Kidney glomerular epithelial cell (primary cell): ENCODE measurements around the gene EEF1G.
"Not testable (repeated sequence)": the region's sequence is repeated elsewhere in the genome, so short reads cannot be mapped to it uniquely, and the experiment has no call there.

Experiments used
- DNase-seq: peaks from one replicate; lab custom pipeline; 2025; lab: John Stamatoyannopoulos, UW

Gene EEF1G

GRCh38 chr11:62553839-62554361 lies 19.8 kb downstream of the EEF1G start:
- peak; percentile 97 for DNase-seq

DNA sequence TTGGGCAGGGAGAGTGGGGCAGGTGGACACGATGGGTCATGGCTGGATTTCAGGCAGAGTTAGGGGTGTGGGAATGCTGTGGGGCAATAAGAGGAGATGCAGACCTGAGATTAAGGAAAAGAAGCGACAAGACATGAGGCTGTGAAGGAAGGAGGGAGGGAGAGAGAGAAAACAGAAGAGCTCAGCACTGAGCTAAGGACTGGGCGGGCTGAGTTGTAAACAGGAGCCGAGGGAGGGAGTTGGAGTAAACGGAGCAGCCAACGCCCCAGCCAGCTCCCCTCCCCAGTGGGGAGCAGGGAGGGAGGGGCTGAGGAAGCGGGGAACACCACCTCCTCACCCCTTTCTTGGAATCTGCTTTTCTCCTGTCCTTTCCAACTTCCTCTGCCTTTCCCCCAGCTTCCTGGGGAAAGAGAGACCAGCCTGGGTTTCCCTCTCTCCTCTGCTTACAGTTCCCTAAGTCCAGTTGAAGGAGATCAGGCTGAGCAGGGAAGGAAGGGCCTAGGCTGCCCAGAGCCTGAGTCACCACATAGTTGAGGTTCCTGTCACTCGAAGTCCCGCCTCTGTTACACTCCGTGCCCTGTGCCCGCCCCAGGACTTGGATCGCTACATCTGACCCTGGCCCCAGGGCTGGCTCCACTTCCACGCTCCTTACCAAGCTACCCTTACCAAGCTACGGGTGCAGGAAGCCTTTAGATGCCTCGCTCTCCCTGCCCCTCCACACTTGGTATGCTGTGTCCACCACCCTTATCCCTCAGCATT lies 20.4 kb downstream of the EEF1G start:
- peak; percentile 97 for DNase-seq

DNA sequence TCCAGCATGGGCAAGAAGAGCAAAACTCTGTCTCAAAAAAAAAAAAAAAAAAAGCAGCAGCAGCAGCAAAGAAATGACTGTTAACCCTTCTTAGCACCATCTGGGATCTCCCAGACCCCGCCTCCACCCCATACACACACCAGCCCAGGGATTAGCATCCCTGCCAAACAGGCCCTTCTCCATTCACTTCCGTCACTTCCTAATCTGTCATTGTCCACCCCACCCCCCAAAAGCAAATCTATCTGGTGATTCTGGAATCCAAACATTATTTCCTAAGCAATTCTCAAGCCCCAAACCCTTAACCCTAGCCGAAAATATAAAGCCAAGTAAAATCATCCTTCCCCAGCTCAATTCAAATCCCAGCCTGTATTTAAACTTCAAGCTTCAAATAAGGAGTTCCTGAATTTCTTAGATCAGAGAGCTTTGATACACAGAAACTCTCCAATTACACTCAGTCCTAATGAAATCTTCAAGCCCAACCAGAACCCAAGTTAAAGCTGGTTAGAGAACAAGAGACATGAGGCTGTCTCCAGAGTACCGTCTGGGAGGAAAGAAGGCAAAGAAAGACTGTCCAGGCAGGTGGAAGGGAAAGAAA lies 21.1 kb downstream of the EEF1G start:
- DNase-seq = no peak

GRCh38 chr11:62550478-62550877 lies 23.2 kb downstream of the EEF1G start:
- not testable (repeated sequence) for DNase-seq

DNA sequence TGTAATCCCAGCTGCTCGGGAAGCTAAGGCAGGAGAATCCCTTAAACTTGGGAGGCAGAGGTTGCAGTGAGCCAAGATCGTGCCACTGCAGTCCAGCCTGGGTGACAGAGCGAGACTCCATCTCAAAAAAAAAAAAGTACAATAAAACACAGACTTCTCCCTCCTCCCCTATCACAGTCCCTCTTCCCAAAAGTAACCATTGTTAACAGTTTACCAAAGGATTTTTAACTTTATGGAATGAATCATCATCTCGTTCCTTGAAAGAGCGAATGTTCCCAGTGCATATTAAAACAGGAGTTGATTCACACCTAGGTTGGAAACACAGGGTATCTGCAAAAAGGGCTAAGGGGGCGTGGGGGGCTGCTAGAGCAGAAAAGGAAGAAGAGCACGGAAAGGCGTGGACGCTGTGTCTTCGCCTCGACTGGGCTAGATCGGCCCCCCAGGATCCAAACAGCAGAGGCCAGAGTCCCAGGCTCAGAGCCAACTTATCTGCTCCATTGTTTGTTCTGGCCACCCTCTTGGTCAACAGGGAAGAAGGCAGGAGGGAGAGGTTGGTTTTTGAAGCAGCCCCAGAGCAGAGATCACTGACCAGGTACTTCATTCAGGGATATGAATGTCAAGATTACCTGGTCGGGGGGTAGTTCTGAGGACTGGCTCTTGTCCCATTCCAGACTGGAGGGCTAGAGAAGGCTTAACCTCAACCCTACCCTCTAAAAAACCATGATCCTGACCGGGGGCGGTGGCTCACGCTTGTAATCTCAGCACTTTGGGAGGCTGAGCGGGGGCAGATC lies 25.0 kb downstream of the EEF1G start:
- DNase-seq = no peak

DNA sequence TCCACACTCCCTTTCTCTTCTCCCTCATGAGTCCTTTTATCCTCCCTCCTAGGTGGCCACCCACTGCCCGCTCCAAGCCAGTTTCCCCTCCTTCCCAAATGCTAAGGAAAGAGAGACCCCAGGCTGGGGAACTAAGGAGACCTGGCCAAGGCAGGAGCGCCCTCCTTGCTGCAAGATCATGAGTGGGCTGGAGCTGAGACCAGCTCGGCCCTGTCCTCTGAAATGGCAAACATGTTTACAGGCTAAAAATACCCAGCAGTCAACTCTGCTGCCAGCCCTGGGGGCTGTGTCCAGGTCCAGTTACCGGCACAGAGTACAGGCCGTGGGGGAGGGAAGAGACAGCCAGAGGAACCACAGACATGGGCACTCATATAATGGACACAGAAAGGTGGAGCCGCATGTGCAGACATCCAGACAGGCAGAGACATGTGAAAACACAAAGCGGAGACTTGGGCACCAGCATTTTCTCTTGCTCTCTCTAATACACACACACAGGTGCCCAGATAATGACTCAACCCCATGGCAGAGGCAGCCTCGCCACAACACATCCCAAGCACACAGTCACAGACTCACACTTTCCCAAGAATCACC lies 25.9 kb downstream of the EEF1G start:
- DNase-seq = peak; percentile 58

DNA sequence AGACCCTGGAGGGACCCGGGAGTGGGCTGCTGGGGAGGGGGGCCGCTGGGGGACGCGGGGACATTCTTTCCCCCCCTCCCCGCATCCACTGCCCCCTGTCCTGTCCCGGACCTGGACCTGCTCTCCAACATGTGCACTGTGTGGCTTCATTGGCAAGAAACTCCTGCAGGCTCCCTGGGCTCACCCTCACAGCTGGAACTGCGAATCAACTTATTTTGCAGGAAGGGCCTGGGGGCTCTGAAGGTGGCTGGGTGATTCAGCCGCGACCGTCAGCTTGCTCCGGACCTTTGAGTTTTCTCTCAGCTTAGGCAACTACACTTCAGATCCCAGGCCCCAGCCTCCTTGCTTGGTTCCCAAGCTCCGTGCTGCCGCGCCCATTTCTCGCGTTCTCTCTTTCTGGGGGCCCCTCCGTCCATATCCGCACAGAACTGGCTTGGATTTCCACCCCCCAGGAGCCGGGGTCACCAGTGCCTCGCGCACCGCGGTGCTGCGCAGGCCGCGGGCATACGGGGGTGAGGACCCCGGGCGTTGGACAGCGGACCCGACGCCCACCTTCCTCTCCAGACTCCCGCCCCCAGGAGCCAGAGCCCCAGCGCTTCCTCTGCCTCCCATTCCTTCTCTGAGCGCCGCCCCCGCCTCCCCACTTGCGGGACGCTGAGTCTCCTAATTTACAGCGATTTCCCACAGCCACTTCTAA lies 26.6 kb downstream of the EEF1G start:
- DNase-seq = no peak

- peak; percentile 27 for DNase-seq
Measured at GRCh38 chr11:62546244-62546928, 27.3 kb downstream of the EEF1G start, which contains the start of gene AHNAK. TSS of gene AHNAK (minus strand) at chr11:62546806. CDS start at chr11:62536098, 10,708 bp downstream.

- DNase-seq = peak; percentile 94
Measured at GRCh38 chr11:62545437-62546243, 28.1 kb downstream of the EEF1G start.

DNA sequence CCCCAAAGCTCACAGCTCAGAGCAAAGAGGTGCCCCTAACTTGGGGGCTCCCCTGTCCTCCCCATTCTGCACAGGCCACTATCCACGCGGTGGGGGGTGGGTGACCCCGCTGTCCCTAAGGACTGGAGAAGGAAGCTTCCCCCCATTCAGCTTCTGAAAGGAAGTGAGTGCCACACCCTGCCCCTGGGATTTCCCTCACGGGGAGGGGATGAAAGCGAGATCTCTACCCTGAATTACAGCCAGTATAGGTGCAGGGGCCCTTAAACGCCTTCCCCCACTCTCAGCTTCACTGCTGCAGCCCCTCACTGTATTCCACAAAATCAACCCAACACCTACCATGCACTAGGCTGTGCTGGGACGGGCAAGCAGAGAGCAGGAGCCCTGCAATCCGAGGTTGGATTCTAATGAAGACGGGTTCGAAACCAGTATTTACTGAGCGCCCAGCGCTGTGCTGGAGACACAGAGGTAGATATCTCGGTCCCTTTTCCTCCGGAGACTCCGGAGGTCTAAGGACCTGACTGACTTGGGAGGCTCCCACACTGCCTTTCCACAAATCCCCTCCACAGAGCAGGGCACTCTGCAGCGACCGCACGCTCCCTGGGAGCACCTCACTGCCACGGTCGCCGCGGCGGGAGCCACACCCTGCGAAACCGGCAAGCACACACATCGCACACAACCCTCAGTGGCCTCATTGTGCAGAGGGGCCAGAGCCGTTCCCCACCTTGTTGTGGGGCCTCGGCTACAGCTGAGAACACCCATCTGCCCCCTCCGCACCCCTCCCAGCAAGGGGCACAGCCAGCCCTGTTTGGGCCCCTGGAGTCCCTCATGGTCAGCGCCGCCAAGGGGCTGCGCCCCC lies 28.9 kb downstream of the EEF1G start:
- no peak for DNase-seq

DNA sequence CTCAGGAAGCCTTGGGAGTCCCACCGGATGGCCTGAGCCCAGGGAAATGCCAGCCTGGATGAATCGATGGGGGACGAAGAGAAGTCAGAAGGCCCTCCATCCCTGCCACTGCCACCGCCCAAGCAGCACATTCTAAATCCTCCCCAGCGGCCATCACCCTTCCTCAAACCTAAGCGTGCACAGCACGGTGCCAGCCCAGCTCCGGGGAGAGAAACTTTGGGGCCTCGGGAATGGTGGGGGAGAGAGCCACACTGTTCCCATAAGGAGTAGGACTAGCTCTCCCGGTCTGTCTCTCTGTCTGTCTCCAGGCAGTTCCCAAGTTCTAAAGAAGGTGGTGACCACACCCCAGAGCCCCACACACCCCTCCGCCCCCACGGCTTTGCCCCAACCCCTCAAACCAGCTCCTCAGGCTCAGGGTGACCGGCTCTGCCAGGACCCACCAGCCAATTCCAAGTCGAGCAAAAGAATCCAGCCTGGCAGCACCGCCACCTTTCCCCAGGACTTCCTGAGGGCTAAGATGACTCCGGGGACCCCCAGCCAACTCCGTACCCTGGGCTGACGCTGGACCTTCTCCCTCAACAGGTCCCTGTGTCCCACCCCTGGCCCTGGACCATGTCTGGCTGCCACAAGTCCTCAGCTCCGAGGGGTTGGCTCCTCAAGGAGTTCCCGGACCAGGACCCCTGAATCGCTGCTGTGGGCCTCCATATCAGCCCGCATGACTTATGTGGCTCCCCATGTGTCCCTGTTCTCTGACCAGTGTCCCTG lies 29.8 kb downstream of the EEF1G start:
- no peak for DNase-seq

GRCh38 chr11:62542750-62543567 lies 30.7 kb downstream of the EEF1G start:
- peak; percentile 64 for DNase-seq

- no peak for DNase-seq
Measured at GRCh38 chr11:62542111-62542745, 31.5 kb downstream of the EEF1G start.

DNA sequence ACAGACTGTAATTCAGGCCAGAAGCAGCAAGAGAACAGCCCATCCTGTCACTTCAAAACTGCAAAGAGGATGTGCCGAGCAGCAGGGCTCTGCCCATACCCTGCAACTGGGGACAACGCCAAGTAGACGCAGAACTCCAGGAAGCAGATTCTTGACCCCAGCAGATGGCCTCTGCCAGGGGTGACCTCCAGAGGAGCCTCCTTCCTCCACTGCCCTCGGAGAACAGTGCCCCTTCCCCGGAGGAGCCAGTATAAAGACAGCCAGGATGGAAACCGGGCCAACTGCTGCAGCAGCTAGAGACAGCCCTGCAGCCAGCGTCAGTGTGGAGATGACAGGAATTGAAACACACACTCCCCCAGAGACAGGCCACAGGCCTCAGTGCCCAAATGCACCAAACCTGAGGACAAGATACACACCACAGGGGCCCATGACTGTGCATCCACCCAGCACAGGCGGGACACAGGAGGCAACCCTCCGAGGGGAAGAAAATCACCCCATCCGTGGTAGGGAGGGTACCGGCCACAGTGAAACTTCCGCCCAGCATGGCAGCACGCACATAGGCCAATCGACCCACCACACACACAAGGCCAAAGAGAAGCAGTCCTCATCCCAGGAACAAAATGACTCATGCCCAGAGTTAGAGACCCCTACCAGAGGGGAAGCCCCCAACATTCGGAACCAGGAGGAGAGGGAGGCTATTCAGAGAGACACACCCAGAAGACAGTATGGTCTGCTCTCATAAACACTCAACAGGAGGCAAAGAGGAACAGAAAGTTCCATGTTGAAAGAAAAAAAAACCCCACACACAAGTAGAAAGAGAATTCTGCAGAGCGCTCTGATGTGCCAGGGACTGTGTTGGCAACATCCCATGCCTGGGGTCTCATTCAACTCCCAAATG lies 32.6 kb downstream of the EEF1G start:
- no peak for DNase-seq

DNA sequence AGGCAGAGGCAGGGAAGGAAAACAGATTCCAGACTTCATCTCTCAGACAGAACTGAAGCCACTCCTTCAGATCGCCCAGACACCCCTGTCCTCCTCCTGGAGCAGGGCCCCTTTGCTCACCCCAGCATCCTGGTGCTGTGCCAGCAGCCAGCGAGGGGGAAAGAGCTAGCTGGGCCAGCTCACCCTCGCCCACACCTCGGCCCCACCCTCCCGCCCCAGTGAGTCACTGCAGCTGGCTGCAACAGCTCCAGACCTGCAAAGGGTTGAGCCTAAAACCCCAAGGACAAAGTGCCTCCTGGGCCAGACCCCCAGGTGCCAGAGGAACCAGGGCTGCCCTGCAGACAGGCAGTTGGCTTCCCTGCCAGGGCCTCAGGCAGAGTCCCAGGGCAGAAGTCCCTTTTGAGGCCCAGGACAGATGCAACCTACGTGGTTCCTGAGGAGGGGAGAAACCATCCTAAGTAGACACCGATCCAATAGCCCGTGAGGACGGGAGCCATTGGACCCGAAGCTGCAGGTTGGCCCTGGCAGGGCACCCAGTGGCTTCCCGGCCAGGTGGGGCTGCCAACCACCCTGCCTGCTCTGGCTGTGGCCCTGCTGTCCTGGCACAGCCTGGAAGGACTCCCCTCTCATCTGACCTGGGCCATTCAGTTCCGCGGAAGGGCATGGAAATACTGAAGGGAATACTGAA lies 34.3 kb downstream of the EEF1G start:
- peak; percentile 65 for DNase-seq
